SW480 (cell line): ENCODE data around the gene TMCO6.
"Not testable (repeated sequence)": the region's sequence is repeated elsewhere in the genome, so short reads cannot be mapped to it uniquely, and the experiment has no call there.

ENCODE experiments used
- DNase-seq: peaks from one replicate; pipeline ENCODE4 v3.0.0-alpha.2; 2016; ENCODE audit warnings: low spot score

Gene TMCO6

DNA sequence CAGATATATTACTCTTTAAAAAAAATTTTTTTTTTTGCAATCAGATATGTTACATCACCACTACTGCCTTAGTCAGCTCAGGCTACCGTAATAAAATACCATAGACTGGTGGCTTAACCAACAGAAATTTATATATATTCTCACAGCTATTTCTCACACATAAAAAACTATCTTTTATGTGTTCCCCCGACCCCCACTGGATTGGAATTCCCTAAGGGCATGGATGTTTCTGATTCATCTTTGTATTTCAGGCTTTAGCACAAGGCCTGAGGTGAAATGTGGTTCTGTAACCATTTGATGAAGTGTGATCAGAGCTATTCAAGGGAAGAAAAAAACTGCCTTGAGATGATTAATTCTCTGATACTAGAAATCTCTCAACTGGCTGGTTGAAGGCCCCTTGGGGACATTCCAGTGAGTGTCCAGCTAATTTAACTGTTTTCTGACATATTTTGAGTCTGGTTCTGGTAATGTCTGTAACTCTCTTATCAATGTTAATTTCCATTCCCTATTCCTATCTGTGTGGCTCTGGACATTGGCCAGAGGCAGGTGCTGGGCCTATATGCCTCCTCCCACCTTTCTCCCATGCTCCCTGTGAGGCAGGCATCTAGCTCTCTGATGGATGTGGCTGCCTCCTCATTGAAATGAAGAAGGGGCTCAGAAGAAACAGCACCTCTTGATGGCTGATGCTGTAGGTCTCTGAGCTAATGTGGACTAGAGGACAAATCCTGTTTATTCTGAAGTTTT, 8.8 kb upstream of the TMCO6 start:
- DNase-seq = no peak

DNA sequence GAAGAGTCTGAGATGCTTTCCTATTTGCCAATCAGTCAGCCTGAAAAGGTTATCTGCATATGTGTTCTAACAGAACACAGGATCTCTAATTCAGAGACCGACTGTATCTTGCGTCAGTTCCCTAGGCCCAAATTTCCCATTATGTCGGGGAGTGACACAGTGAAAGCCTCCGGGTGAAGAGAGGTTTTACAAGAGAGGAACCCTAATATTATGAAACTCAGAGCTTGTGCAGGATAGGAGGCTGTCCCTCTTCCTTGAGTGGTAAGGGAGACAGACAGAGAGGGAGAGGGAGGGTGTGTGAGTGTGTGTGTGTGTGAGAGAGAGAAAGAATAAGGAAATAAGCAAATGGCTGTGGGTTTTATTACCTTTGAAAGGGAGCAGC, 8.2 kb upstream of the TMCO6 start:
- DNase-seq = no peak

DNA sequence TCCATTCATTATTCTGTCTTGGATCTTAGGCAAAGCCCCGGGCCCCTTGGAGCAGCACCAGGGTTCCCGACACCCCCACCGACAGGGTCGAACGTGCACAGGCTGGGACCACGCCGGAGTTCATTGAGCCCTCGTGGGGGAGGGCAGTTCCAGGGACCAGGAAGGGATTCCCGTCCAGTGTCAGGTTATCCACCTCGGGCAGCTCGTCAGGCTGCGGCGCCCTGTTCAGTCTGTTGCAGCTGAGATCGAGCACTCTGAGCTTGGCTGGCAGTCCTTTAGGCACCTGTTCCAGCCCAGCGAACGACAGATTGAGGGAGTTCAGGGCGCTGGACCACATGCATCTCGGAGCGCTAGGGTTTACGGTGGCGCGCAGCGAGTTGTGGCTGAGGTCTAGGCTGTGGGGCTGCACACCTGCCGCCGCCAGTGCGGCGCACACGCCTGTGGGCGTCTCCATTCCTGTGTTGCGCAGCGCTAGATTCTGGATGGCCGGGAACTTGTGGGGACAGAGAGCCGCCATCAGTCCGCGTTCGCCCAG, 7.4 kb upstream of the TMCO6 start:
- peak; percentile 45 for DNase-seq

DNA sequence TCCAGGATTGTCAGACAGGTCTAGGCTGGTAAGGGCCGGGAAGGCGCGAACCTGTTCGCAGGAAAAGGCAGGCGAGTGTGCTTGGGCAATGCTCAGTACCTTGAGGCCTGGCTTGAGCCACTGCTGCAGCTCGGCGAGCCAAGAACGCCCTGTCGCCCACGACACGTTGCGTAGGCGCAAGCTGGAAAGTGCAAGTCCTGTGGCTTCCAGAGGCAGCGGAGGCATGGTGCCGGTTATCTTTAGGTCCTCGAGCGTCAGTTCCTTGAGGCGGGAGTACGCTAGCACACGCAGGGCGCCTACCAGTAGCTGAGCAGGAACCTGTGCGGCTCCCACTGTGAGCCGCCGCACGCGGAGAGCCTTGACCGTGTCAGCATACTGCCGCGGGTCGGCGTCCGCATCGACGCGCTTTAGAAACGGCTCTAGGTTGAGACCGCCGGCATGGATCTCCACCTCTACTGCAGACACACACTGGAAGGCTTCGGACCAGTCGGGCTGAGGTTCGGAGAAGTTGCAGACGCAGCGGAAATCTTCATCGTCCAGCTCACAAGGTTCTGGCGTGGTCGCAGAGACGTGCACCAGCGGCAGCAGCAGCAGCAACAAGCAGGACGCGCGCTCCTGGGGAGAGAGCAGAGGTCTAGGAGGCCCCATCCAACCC, 6.8 kb upstream of the TMCO6 start:
- DNase-seq = peak; percentile 60

DNA sequence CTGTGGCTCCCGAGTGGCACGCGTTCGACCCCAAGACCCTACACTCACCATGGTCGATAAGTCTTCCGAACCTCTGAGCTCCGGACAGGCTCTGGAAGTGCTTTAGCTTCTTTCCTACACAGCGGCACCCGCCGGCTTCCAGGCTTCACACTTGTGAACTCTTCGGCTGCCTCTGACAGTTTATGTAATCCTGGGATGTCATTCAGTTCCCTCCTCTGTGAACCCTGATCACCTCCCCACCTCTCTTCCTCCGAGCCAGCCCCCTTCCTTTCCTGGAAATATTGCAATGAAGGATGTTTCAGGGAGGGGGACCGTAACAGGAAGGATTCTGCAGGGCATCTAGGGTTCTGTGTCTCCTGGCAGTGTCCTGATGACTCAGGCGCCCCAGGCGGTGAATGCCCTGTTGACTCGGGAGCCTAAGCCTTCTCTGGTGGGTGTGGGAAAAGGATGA, 6.2 kb upstream of the TMCO6 start, which contains the start of gene CD14:
Gene CD14 (minus strand): TSS at position 155 of the 451 bp plus-strand sequence. CDS start 104 bp downstream, at position 51.
- peak; percentile 70 for DNase-seq

DNA sequence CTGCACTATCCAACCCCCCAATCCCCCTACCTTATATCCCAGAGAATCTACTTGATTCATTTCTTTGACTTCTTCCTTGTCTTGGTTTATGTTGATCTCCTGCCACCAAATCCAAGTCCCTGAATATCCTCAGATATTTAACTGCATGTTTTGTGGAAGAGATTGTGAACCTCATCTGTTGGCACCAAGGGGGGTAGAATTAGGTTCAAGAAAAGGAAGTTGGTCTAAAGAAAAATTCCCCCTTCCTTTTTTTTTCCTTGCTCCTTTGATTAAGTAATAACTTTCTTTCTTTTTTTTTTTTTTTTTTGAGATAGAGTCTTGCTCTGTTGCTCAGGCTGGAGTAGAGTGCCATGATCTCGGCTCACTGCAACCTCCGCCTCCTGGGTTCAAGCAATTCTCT, 5.8 kb upstream of the TMCO6 start:
- no peak for DNase-seq

DNA sequence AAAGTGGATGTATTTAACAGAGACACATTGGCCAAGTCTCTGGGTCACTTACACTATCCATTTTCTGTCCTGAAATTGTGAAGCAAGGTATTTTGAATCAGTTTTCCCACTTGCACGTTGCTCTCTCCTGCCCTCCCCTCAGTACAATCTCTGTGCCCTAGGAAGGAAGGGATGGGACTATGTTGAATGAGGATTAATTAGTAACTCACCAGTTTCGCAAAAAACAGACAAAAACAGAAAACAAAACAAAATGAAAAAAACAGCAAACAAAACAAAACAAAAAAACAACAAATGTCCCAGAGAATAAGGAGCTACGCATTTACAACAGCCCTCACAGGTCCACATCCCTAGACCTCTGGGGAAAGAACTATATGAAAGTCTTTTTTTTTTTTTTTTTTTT, 5.1 kb upstream of the TMCO6 start:
- DNase-seq = no peak

DNA sequence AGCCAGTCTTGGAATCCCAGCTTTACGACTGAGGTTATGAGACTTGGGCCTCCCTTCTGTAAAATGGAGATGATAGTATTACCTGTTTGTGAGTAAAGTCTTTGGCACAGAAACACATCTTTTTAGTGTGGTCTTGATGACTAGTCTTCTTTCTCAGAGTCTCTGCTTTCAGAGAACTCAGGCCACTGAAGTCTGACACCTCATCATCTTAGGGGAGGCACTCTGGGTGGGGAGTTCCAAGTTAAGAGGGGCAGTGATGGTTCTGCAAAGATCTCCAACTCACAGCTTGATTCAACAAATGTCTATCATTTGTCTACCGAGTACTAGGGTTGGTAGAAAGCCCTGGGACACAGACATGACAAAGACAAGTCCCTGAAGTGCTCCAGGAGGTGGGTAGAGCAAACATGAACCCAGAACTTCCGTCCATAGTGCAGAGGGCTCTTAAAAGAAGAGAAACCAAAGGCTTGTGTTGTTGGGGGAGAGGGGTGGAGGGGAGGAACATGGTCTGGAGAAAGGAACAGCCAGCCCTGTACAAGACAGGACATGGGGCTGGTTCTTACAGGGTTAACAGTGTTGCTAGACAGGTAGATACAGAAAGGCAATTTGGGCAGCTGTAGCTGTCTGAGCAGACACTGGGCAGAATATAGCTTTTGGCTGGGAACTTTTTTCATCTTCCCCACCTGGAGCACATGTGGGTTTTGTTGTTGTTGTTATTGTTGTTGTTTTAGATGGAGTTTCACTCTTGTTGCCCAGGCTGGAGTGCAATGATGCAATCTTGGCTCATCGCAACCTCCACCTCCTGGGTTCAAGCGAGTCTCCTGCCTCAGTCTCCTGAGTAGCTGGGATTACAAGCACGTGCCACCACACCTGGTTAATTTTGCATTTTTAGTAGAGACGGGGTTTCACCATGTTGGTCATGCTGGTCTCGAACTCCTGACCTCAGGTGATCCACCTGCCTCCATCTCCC, 3.7 kb upstream of the TMCO6 start:
- no peak for DNase-seq

DNA sequence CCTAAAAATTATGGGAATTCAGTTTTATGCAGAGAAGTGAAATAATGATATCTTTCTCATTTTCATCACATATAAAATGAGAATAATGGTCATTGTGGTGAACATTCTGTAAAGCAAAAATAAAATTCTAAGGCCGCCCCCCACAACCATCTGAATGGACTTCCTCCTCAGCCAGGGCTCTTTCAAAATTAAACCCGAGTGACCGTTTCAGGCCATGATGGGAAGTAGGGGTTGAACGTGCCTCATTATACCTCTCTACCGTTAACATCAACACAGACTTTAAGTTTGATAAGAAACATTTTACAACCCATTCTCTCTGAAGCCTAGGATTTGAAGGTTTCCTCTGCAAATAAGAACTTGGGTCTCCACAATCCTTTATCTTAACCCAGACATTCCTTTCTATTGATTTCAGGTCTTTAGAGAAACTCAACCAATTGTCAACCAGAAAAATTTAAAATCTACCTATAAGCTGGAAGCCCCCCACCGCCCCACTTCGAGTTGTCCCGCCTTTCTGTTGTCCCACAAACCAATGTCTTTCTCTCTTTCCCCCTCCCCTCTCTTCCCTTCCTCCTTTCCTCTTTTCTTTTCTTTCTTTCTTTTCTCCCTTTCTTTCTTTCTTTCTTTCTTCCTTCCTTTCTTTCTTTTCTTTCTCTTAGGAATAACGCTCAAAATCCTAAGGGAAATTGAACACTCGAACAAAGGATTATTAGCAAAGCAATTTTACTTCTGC, 1.7 kb upstream of the TMCO6 start:
- no peak for DNase-seq

DNA sequence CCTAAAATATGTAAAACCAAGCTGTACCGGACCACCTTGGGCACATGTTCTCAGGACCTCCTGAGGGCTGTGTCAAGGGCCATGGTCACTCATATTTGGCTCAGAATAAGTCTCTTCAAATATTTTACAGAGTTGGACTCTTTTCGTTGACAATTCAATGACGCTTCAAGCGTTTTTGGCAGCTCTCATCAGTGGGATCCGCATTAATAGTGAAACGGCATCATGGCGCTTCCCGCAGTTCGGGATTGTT, 428 bp upstream of the TMCO6 start:
- not testable (repeated sequence) for DNase-seq

DNA sequence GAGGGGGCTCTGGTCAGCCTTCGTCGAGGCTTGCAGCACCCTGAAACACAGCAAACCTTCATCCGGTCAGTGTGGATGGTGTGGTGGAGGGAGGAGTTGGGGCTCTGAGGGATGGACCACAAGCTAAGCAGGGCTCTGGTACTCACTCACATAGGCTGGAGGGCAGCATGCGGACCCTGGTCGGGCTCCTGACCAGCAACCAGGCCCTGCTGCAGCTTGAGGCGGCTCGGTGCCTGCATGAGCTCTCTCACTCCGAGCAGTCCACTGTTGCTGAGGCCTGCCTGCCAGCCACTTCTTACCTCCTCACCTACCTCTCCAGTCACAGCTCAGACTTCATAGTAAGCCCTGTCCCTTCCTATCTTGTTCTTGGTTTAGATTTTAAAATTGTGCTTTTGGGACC, 2.5 kb downstream of the TMCO6 start:
- no peak for DNase-seq

DNA sequence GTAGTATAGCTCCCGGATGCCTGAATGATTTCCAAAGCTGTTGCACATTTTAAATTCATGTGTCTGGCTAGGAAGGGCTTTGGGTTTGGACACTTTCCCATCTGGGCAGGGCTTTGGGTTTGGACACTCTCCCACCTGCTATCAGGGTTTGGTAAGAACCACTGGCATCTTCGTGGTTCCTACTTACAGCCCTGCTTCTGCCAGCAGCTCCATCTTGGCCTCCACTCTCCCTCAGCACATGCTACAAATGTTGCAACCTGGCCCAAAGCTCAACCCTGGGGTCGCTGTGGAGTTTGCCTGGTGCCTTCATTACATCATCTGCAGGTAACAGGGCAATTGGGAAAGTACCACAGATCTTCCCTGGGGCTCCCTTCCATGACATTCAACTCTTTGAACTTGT, 3.5 kb downstream of the TMCO6 start:
- DNase-seq = no peak

DNA sequence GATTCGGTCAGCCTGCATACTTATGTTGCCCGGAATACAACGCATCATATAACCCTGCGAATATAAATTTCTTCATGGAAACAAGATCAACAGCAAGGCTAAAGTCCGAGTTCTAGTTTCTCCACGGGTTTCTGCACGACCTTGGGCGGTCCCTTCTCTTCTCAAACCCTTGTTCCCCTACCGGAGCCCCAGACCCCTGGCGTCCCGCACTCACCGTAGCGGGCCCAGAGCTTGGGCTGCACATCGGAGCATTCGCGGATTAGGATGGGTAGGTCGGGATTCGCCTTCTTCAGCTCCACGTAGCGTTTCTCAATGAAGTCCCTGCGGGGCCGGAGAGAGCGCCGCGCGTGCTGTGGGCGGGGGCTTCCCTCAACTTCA, 7.8 kb downstream of the TMCO6 start:
- no peak for DNase-seq

DNA sequence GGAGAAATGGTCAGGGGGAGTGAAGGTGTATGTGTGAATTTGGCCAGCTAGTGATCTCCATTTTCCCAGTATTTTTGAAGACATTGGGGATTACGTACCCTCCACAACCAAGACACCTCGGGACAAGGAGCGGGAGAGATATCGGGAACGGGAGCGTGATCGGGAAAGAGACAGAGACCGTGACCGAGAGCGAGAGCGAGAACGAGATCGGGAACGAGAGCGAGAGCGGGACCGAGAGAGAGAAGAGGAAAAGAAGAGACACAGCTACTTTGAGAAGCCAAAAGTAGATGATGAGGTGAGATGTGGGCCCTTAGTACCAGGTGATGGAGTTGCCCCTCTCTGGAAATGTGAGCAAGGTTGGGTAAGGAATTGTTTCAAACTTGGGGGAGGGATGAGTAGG, 19.6 kb downstream of the TMCO6 start:
- DNase-seq = no peak

DNA sequence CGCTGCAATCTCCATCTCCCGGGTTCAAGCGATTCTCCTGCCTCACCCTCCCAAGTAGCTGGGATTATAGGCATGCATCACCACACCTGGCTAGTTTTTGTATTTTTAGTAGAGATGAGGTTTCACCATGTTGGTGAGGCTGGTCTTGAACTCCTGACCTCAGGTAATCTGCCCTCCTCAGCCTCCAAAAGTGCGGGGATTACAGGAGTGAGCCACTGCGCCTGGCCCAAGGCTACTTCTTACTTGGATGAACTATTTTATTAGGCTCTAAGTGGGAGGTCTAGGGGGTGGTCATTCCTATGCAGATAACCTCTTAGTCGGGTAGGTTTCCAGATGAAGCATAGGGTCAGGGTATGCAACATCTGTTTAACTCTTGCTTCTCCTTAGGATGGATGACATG, 21.1 kb downstream of the TMCO6 start:
- DNase-seq = not testable (repeated sequence)

DNA sequence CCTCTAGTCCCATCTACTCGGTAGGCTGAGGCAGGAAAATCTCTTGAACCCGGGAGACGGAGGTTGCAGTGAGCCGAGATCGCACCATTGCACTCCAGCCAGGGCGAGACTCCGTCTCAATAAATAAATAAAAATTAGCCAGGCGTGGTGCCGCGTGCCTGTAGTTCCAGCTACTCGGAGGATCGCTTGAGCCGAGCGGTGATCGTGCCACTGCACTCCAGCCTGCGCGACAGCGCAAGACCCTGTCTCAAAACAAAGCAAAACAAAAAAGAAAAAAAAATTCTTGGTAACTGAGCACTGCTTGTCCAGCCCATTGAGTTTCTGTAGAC, 24.7 kb downstream of the TMCO6 start:
- DNase-seq = no peak

DNA sequence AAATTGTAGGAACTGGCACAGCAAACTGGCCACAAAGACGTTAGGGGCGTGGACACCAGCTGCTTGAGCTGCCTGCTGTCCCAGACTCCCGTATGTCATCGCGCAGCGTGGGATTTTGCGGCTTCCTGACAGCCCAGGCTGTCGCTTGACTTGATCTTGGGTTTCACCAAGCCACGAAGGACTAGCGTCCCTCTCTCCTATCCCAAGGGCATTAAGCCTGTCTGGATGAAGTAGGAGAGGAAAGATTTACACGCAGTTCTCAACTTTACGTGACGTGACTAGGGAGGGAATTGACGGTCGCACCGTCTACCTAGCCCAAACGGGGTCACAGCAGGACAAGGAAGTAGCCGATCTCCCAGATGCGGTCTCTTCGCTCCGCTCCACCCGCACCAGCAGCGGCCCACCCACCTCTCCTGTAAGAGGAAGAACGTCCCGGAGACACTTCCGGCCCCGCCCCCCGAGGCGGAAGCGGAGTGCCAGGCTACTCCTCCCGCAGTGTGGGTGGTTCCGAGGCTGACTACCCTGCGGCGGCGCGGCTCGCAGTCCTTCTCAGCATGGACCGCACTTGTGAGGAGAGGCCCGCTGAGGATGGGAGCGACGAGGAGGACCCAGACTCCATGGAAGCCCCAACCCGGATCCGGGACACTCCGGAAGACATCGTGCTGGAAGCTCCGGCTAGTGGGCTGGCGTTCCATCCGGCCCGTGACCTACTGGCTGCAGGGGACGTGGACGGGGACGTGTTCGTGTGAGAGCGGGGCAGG, 25.3 kb downstream of the TMCO6 start, which contains the start of gene WDR55:
Gene WDR55 (plus strand): TSS at position 546 of the 761 bp plus-strand sequence. CDS start 9 bp downstream, at position 555.
- DNase-seq = peak; percentile 97

DNA sequence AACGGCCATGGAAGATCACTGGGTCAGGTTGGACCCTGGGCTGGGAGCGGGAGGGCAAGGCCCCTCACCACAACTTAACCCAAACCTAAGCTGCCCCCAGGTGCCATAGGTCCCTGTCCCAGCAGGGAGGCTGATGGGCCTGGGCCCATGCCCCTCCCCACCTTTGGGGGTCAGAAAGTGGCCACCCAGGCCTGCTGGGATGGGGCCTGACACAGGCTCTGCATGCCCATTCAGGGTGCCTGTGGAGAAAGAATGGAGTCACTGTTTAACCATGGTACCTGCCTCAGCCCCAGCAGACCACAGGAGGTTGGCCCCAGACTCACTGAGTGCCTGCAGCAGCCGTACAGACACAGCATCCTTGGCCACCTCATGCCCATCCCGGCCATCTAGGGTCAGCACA, 31.8 kb downstream of the TMCO6 start:
- not testable (repeated sequence) for DNase-seq

DNA sequence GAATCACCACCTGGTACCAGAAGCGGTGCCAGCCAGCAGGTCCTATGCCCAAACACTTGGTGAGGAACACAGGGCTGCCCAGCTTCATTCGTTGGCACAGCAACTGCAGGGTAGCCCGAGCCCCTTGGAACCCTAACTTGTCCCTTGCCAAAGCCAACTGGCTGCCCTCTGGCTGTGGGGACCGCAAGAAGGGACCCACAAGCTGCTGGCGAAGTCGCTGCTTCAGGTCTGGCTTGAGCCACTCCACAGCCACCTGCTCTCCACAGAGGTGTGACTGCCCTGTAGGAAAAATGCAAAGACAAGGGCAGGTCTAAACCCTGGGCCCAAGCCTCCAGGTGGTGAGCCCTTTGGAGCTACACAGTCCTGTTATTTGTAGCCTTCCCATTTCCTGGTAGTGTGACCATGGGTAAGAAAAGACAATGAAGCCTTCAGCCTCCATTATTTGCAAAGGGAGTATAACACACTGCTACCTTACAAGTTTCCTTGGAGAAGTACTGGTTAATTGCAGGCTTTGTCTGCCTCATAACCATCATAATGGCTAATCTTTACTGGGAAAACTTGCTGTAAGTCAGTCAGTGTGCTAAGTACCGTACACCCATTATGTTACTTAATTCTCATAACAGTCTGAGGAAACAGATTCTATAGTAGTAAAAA, 32.3 kb downstream of the TMCO6 start:
- DNase-seq = no peak

DNA sequence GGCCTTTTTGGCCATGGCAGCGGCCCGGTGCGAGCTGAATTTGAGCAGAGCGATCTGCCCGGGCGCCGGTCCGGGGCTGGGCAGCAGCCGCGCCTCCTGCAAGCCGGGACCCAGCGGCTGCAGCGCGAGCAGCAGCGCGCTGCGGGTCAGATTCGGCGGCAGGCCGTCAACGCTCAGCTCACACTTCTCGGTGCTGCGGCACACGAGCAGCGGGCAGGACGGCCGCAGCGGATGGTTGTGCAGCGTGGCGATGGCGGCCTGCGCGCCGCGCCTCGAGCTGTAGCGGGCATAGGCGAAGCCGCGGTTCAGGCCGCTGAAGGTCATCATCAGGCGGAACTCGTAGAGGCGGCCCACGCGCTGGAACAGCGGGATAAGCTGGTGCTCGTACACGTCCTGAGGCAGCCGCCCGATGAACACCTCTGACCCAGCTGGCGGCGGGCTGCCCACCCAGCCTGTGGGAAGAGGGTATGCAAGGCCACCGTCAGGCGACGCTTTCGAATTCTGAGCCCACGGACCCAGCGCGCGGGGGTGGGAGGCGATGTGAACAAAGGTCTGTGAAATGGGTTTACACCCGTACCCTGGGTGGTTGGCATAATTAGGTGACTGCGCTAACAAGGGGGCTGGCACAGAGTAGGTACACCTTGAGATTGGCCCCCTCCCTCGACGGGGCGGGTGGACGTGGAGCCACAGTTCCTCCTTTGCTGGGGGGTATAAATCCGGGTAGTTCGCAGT, 33.4 kb downstream of the TMCO6 start:
- no peak for DNase-seq
